Skeletal muscle tissue (tissue), 4 donors: ENCODE data around the gene GUK1. TPM values are rescaled to one million over a fixed set of nuclear protein-coding genes. Genes with fewer than 3 reads are reported as not detected.

Experiments used
- H3K27ac ChIP-seq: one replicate; pipeline ENCODE4 v1.7.0; 2013; ENCODE audit warnings: mild to moderate bottlenecking, low read depth, low read length, inconsistent platforms
- H3K27me3 ChIP-seq, 3 donors: one replicate each; pipeline ENCODE4 v1.7.0; 2013; ENCODE audit warnings: low read length in 3 of 3; ENCODE audit not compliant: control insufficient read depth in 3 of 3, insufficient read depth in 3 of 3
- H3K36me3 ChIP-seq, 3 donors: one replicate each; pipeline ENCODE4 v1.7.0; 2013; ENCODE audit warnings: low read length in 3 of 3; ENCODE audit not compliant: control insufficient read depth in 3 of 3, insufficient read depth in 3 of 3
- H3K4me1 ChIP-seq, 3 donors: one replicate each; pipeline ENCODE4 v1.7.0; 2013; ENCODE audit warnings: low read length in 3 of 3, mild to moderate bottlenecking in 3 of 3; ENCODE audit not compliant: control insufficient read depth in 3 of 3, insufficient read depth in 3 of 3
- H3K4me3 ChIP-seq, 3 donors: one replicate each; pipeline ENCODE4 v1.7.0; 2013; ENCODE audit warnings: low read length in 3 of 3
- H3K9ac ChIP-seq, 3 donors: one replicate each; pipeline ENCODE4 v1.7.0; 2013; ENCODE audit warnings: low read length in 3 of 3, mild to moderate bottlenecking in 3 of 3, moderate library complexity in 2 of 3, low read depth in 1 of 3
- H3K9me3 ChIP-seq, 3 donors: one replicate each; pipeline ENCODE4 v1.7.0; 2013; ENCODE audit warnings: low read length in 3 of 3; ENCODE audit not compliant: control insufficient read depth in 3 of 3
- total RNA-seq: library from RNA; depleted of rRNA; stranded (reverse); fragments of >200 nt; gene quantifications from one replicate; pipeline ENCODE4 v1.2.3, GENCODE V29; 2014
- donor health status: Osteomylitis.

The GUK1 gene
- total RNA-seq, 1 donor from 2014 or later, result 165 TPM

DNA sequence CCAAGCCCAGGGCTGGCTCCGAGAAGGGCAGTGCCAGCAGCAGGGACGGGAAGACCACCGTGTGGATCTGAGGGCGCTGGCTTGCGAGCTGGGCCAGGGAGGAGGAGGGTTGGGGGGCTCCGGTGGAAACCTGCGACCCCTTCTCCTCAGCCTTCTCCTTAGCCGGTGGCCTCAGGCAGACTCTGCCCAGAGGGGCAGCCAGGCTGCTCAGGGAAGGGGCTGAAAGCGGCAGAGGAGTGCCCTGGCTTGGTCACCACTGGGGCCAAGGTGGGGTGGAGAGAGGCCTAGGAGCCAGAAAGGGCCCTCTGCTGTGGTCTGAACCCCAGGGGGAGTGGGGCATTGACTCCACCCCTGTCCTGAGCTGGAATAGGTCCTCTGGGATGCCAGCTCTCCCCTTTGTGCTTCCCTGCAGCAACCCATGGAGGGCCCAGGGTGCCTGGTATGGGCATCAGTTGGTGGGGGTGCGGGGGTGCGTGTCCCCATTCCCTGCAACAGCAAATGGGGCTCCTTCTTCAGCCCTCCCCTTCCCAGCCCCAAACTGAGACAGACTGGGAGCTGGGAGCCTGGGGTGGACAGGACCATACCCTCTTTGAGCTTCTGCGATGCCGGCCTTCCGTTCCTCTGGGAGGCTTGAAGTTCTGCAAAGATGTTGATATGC lies 19.1 kb downstream of the GUK1 start:
- peaks cover 27 to 33% (median 32%) of the 10 kb centered on the region in 3 donors for H3K4me1 ChIP-seq
- peaks cover 27 to 41% (median 28%) of the 10 kb centered on the region in 3 donors for H3K27me3 ChIP-seq
- H3K36me3 ChIP-seq, result no peaks in the 10 kb centered on the region
- H3K27ac ChIP-seq, result no peak overlapping the region
- H3K4me3 ChIP-seq, result no peak overlapping the region
- peak overlapping the region in 1 of 3 donors; percentile 40 for H3K9ac ChIP-seq
- H3K9me3 ChIP-seq, result no peaks in the 10 kb centered on the region

DNA sequence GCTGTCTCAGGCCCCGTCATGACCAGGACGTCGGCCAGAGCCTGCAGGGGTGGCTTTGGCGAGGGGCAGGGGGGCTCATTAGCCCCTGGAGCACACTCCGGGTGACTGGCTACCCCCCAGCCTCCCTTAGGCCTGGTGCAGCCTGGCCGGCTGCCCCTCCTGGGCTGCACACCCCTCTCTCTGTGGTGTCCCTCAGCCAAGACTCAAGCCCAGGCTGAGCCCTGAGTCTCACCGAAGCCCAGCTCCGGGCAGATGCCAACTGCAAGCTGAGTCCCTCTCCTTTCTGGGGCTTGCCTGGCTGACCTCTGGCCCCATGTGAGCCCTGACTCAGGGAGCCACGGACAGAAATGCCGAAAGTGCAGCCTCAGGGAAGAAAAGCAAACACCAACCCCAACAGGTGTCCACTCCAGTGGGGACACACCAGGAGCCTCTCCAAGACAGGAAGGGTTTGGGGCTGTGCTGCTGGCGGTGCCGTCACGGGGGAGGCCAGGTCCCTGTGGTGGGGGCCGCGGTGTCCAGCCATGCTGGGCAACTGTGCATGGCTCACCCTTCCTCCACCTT lies 20.2 kb downstream of the GUK1 start:
- H3K27me3 ChIP-seq, result peaks cover 27 to 41% (median 28%) of the 10 kb centered on the region in 3 donors
- no peak overlapping the region for H3K4me3 ChIP-seq
- no peaks in the 10 kb centered on the region for H3K36me3 ChIP-seq
- peaks cover 31 to 44% (median 44%) of the 10 kb centered on the region in 3 donors for H3K4me1 ChIP-seq
- H3K27ac ChIP-seq, result no peak overlapping the region
- H3K9ac ChIP-seq, result no peak overlapping the region
- no peaks in the 10 kb centered on the region for H3K9me3 ChIP-seq

DNA sequence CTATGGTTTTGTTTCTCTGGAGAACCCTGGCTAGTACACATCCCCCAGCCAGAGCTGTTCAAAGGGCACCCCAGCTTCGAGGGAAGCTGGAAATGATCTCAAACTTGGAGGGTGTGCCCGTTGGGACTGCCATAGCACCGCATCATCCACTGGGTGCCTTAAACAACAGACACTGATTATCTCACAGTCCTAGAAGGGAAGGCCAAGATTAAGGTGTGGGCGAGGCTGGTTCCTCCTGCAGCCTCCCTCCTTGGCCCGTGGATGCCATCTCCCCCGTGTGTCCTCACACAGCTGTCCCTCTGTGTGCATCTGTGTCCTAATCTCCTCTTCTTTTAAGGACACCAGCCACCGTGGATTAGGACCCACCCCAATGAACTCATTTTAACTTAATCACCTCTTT lies 21.3 kb downstream of the GUK1 start:
- H3K27me3 ChIP-seq, result peaks cover 21 to 41% (median 28%) of the 10 kb centered on the region in 3 donors
- H3K27ac ChIP-seq, result no peak overlapping the region
- no peak overlapping the region for H3K9ac ChIP-seq
- H3K36me3 ChIP-seq, result no peaks in the 10 kb centered on the region
- no peaks in the 10 kb centered on the region for H3K9me3 ChIP-seq
- H3K4me3 ChIP-seq, result no peak overlapping the region
- H3K4me1 ChIP-seq, result peaks cover 33 to 46% (median 46%) of the 10 kb centered on the region in 3 donors

DNA sequence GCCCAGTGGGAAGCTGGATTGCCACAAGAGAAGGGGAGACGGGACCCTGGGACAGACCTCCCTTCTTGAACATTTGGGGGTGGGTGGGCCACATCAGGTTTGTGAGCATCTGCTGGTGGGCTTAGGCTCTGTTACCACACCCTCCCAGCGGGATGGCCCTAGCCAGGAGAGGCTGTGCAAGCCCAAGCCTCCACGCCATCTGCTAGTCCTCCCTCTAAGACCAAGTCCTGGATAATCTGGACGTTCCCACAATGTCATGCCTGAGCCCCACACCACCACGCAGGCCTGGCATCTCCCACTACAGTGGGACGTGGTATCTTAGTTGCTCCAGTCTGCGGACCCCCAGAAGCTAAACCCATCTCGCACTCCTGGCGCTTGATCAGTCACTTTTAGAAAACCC lies 21.8 kb downstream of the GUK1 start:
- Histone ChIP-seq H3K27me3 (peaks cover 21 to 41% (median 26%) of the 10 kb centered on the region in 3 donors), H3K4me1 (peaks cover 38 to 51% (median 51%) of the 10 kb centered on the region in 3 donors), H3K4me3 (no peak overlapping the region)

DNA sequence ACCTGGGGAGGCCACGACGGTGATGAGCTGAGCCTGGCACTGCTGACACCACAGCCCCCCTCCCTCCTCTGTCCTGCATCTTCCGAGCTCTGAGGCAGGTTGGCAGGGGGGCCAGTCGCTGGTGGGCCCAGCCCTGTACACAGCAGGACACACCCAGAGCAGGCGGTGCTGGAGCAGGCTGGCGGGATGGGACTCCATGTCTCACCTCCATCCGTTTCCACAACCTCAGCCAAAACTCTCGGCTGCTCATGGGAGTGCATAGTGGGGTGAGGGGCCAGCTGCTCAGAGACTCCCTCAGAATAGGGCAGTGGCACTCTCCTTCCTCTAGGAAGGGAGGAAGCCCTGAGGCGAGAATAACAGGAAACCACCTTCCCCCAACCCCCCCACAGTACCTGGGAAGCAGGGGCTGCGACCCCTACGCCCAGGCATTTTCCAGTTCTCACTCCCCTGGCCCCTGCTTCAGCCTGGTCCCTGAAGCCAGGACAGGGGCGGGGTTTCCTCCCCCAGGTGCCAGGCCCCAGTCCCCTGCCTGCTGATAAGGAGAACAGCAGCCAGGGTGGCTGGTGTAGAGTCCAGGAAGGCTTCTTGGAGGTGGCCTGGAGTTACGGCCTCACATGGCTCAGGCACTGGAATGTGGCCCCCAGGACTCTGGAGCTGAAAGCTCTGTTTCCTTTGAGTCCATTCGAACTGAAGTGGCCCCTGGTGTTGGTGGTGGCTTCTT lies 22.4 kb downstream of the GUK1 start:
- H3K27me3 ChIP-seq, result peaks cover 18 to 36% (median 21%) of the 10 kb centered on the region in 3 donors

More for the DNA sequence above, 21.8 kb downstream of the GUK1 start:
- Histone ChIP-seq H3K36me3 (no peaks in the 10 kb centered on the region), H3K9ac (no peak overlapping the region), H3K27ac (no peak overlapping the region), H3K9me3 (no peaks in the 10 kb centered on the region)

DNA sequence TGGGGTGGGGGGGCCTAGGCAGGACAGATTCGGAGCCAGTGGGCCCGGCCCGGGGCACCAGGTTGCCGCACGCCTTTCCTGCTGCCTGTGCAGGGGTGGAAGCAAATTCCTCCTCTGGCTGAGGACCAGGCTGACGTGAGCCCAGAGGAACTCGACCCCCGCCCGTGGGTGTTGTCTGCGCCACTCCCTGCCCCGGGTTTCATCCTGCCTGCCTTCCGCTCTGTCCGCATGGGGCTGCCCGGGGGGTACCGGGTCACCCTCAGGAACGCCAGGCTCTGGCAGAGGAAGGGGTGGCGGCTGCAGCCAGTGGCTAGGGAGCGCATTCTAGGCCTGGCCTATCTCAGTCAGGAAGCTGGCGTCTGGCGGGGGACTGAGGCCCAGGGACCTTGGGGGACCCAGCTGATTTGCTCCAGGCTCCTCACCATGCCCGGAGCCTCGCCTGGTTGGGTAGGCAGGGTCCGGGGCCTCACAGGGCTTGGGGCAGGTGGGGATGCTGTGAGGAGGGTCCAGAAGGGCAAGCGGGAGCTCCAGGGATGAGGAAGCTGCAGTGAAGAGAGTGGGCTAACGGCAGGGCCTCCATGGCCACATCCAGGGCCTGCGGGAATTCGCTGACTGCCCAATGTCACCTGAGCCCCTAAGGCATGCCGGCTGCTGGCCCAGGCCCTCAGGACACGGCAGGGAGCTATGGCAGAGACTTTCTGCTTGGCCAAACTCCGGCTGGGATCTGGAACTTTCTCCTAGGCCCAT lies 23.1 kb downstream of the GUK1 start:
- Histone ChIP-seq H3K4me3 (no peak overlapping the region), H3K27ac (peak overlapping the region; percentile 54), H3K9me3 (no peaks in the 10 kb centered on the region), H3K36me3 (no peaks in the 10 kb centered on the region), H3K27me3 (peaks cover 14 to 30% (median 15%) of the 10 kb centered on the region in 3 donors), H3K9ac (peak overlapping the region; percentile 38 to 62 (median 43)), H3K4me1 (peaks cover 40 to 52% (median 52%) of the 10 kb centered on the region in 3 donors)

More for the DNA sequence above, 22.4 kb downstream of the GUK1 start:
- Histone ChIP-seq H3K4me1 (peaks cover 40 to 54% (median 53%) of the 10 kb centered on the region in 3 donors), H3K27ac (peak overlapping the region; percentile 54), H3K9me3 (no peaks in the 10 kb centered on the region), H3K9ac (peak overlapping the region in 2 of 3 donors; percentile 43 to 62), H3K4me3 (no peak overlapping the region), H3K36me3 (no peaks in the 10 kb centered on the region)

DNA sequence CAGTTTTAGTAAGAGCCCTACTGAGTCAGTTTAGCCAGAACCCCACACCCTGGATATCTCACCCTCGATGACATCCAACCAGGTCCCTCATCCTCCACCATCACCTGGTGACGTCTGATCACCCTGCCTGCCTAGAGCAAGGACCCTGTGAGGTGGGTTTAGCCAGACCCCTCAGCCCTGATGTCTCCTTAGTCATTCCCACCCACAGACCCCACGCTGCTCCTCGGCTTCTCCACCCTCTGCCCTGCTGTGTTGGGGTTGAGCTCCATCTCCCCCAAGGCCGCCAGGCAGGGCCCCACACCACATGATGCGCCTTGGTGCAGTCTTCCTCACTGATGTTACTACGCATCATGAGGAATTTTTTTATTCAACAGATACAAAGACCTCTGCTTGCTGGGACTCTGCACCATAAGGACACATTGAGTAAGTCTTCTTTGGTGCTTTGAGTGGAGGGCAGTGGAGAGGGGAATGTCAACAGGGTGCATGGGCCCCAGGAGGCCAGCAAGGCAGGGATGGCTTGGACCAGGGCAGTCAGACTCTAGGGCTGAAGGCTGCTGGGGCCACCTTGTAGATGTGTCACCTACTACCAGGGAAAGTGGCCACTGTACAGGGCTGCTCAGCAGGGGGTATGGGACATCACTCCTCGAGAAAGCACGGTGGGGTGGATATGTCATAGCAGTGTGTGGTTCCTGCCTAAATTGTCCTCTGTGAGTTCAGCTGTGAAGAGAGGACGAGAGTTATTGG lies 23.9 kb downstream of the GUK1 start:
- Histone ChIP-seq H3K9me3 (no peaks in the 10 kb centered on the region), H3K36me3 (no peaks in the 10 kb centered on the region), H3K4me1 (peaks cover 40 to 50% (median 49%) of the 10 kb centered on the region in 3 donors), H3K27me3 (peaks cover 10 to 24% (median 11%) of the 10 kb centered on the region in 3 donors), H3K27ac (peak overlapping the region; percentile 99), H3K4me3 (peak overlapping the region in 1 of 3 donors; percentile 29), H3K9ac (peak overlapping the region in 1 of 3 donors; percentile 62)

DNA sequence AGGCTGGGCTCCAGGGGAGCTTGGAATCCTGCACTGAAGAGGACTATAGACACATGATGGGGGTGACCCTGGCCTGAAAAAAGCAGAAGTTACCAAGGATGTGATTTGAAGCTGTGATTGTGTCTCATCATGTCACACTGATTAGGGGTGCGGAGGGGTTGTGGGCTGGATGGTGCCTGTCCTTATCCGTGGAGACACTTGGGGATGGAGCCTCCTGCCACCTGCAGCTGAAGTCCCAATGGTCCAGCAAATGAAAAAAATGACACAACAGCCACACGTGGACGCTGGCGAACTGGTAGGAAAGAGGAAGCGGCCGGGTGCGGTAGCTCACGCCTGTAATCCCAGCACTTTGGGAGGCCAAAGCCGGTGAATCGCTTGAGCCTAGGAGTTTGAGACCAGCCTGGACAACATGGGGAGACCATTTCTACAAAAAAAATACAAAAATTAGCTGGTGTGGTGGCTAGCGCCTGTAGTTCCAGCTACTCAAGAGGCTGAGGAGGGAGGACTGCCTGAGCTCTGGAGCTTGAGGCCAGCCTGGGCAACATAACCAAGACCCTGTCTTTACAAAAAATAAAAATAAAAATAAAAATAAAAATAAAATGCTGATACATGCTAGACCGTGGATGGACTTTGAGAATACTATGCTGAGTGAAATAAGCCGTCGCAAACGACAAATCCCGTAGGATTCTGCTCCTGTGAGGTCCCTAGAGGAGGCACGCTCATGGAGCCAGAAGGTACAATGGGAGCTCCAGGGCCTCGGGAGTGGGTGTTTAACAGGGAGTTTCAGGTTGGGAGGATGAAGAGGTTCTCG lies 24.7 kb downstream of the GUK1 start:
- H3K36me3 ChIP-seq, result no peaks in the 10 kb centered on the region
- H3K9me3 ChIP-seq, result no peaks in the 10 kb centered on the region
- H3K27ac ChIP-seq, result peak overlapping the region; percentile 99
- peak overlapping the region; percentile 85 to 89 (median 87) for H3K4me3 ChIP-seq
- peaks cover 5 to 16% (median 5%) of the 10 kb centered on the region in 3 donors for H3K27me3 ChIP-seq
- H3K4me1 ChIP-seq, result peaks cover 40 to 52% (median 50%) of the 10 kb centered on the region in 3 donors
- peak overlapping the region; percentile 80 to 86 (median 85) for H3K9ac ChIP-seq
